ENCODE results near the gene PEPD.

- TF ChIP-seq CTCF (IDR thresholded peaks at IDR 0.05) (no peak), POLR2A (IDR thresholded peaks at IDR 0.05) (no peak)
Measured at GRCh38 chr19:33472226-33472625, 49.4 kb downstream of the PEPD start.

Measured in Peyer's patch (tissue), 4 donors.